Stimulated activated naive CD4-positive, alpha-beta T cell treated with Interleukin-2 at 50 U/mL for 16 hours (primary cell): ENCODE data around the gene RNF208.
"Not testable (repeated sequence)": the region's sequence is repeated elsewhere in the genome, so short reads cannot be mapped to it uniquely, and the experiment has no call there.

Source experiments
- DNase-seq: peaks from one replicate; lab custom pipeline; 2025; lab: John Stamatoyannopoulos, UW

Gene RNF208

GRCh38 chr9:137222190-137223077 is at the start of gene RNF208:
RNF208 (minus strand) TSS chr9:137222240; CDS start chr9:137221212, 1,028 bp downstream.
- DNase-seq: no peak

GRCh38 chr9:137271696-137272076 is 49.6 kb upstream of the RNF208 start:
- DNase-seq: no peak

- DNase-seq: no peak
Observed at GRCh38 chr9:137270929-137271695, 49.1 kb upstream of the RNF208 start.

- no peak for DNase-seq
Observed at GRCh38 chr9:137269231-137269772, 47.3 kb upstream of the RNF208 start.

- DNase-seq: no peak
Observed at GRCh38 chr9:137268538-137269201, 46.6 kb upstream of the RNF208 start.

GRCh38 chr9:137267933-137268355 is 45.9 kb upstream of the RNF208 start:
- DNase-seq: no peak

GRCh38 chr9:137266585-137267453 is 44.8 kb upstream of the RNF208 start:
- DNase-seq: no peak

- DNase-seq: no peak
Observed at GRCh38 chr9:137266162-137266527, 44.1 kb upstream of the RNF208 start.

- no peak for DNase-seq
Observed at GRCh38 chr9:137265496-137266161, 43.6 kb upstream of the RNF208 start.

- DNase-seq: no peak
Observed at GRCh38 chr9:137264067-137264466, 42.0 kb upstream of the RNF208 start.

GRCh38 chr9:137263506-137263905 is 41.5 kb upstream of the RNF208 start:
- DNase-seq: no peak

- no peak for DNase-seq
Observed at GRCh38 chr9:137262909-137263285, 40.9 kb upstream of the RNF208 start.

GRCh38 chr9:137262173-137262908 is 40.3 kb upstream of the RNF208 start:
- DNase-seq: not testable (repeated sequence)

GRCh38 chr9:137256856-137257255 is 34.8 kb upstream of the RNF208 start:
- no peak for DNase-seq

GRCh38 chr9:137256362-137256761 is 34.3 kb upstream of the RNF208 start:
- no peak for DNase-seq

- DNase-seq: no peak
Observed at GRCh38 chr9:137255448-137256114, 33.5 kb upstream of the RNF208 start.

- peak; percentile 90 for DNase-seq
Observed at GRCh38 chr9:137254624-137255447, 32.8 kb upstream of the RNF208 start, which contains the start of gene NELFB. NELFB (plus strand) TSS chr9:137255327.
